ENCODE results near the gene STK38. TPM values are rescaled to one million over a fixed set of nuclear protein-coding genes. Genes with fewer than 3 reads are reported as not detected.
A peak's percentile ranks its signal among the peaks of the same experiment; 100 is the strongest.

STK38 gene
- total RNA-seq, 1 experiment from 2014 or later: 44.7 TPM

- intact Hi-C loops (cut with micrococcal nuclease; ENCODE audit: unreplicated experiment) (no loop called here), in situ Hi-C loops (cut with HindIII; ENCODE audit: low pct_unique_long_range_greater_than_20kb, low sequenced_read_pairs) (no loop called here)
- no peak for TF ChIP-seq POLR2AphosphoS5 (IDR thresholded peaks at IDR 0.05; ENCODE audit: low read depth, low read length)
- TF ChIP-seq TCF7L2 (IDR thresholded peaks at IDR 0.05; ENCODE audit: low read depth, low read length): no peak
- TF ChIP-seq SIN3A (IDR thresholded peaks at IDR 0.05; ENCODE audit: borderline replicate concordance, insufficient read depth, low read depth, low read length): no peak
- no peak for TF ChIP-seq CTCF (IDR thresholded peaks at IDR 0.05)
- no peak for TF ChIP-seq REST (IDR thresholded peaks at IDR 0.05; ENCODE audit: insufficient read depth in 1 of 2, low read depth in 2 of 2, low read length in 1 of 2)
- no peak for ATAC-seq
- no peak for DNase-seq (ENCODE audit: low read depth, low spot score)
- H3K27ac ChIP-seq (ENCODE audit: low read length): no peak overlapping the region
- BruUV-seq (replicated peaks): no TSS peak
- H3K4me3 ChIP-seq (ENCODE audit: low read depth in 2 of 2, low read length in 2 of 2): no peak overlapping the region
- H3K4me1 ChIP-seq (ENCODE audit: control insufficient read depth, insufficient read depth, low read length): peaks cover 12% of the 10 kb centered on the region
- no peaks in the 10 kb centered on the region for H3K9me3 ChIP-seq (ENCODE audit: control insufficient read depth, insufficient read depth, low read depth, low read length)
- ChIA-PET CTCF (no interaction called here), POLR2A (no interaction called here)
- no peaks in the 10 kb centered on the region for H3K36me3 ChIP-seq (ENCODE audit: control insufficient read depth, insufficient read depth, low read length)
- H3K27me3 ChIP-seq (ENCODE audit: control insufficient read depth, insufficient read depth, low read length): no peaks in the 10 kb centered on the region
Observed at GRCh38 chr6:36581716-36582115, 34.4 kb upstream of the STK38 start.

- no TSS peak for BruUV-seq (replicated peaks)
- ATAC-seq: peak; percentile 35; the same call in 1 of the 2 replicates
- H3K9me3 ChIP-seq (ENCODE audit: control insufficient read depth, insufficient read depth, low read depth, low read length): no peaks in the 10 kb centered on the region
- H3K4me1 ChIP-seq (ENCODE audit: control insufficient read depth, insufficient read depth, low read length): peaks cover 12% of the 10 kb centered on the region
- H3K27ac ChIP-seq (ENCODE audit: low read length): peak overlapping the region; percentile 26; the same call in 1 of the 2 replicates
- ChIA-PET CTCF (interaction anchor here (0.5 to 1.1 kb wide), 7 partner anchors 13 to 457 kb away, joined by 3 to 12 read pairs (median 4); no protein-coding TSS in a partner anchor), POLR2A (interaction anchor here (0.9 kb wide), 1 partner anchor 17 kb away, joined by 11 read pairs; no protein-coding TSS in a partner anchor)
- no peak for DNase-seq (ENCODE audit: low read depth, low spot score)
- H3K27me3 ChIP-seq (ENCODE audit: control insufficient read depth, insufficient read depth, low read length): no peaks in the 10 kb centered on the region
- TF ChIP-seq POLR2AphosphoS5 (IDR thresholded peaks at IDR 0.05; ENCODE audit: low read depth, low read length) (no peak), SIN3A (IDR thresholded peaks at IDR 0.05; ENCODE audit: borderline replicate concordance, insufficient read depth, low read depth, low read length) (no peak), REST (IDR thresholded peaks at IDR 0.05; ENCODE audit: insufficient read depth in 1 of 2, low read depth in 2 of 2, low read length in 1 of 2) (no peak), CTCF (IDR thresholded peaks at IDR 0.05) (no peak), TCF7L2 (IDR thresholded peaks at IDR 0.05; ENCODE audit: low read depth, low read length) (no peak)
- in situ Hi-C loops (cut with HindIII; ENCODE audit: low pct_unique_long_range_greater_than_20kb, low sequenced_read_pairs): no loop called here
- H3K4me3 ChIP-seq (ENCODE audit: low read depth in 2 of 2, low read length in 2 of 2): peak overlapping the region in 1 of 2 experiments; percentile 18; a peak in 1 of 4 replicates
- no peaks in the 10 kb centered on the region for H3K36me3 ChIP-seq (ENCODE audit: control insufficient read depth, insufficient read depth, low read length)
- intact Hi-C loops (cut with micrococcal nuclease; ENCODE audit: unreplicated experiment): no loop called here
Observed at GRCh38 chr6:36580184-36580526, 32.9 kb upstream of the STK38 start.
